UCSD-AML1 (cell line): ENCODE measurements around the gene PPL.
"Not testable (repeated sequence)": the region's sequence is repeated elsewhere in the genome, so short reads cannot be mapped to it uniquely, and the experiment has no call there.

Source experiments
- DNase-seq: peaks from one replicate; lab custom pipeline; 2025; ENCODE audit not compliant: unreplicated experiment; lab: John Stamatoyannopoulos, UW

The PPL gene

DNA sequence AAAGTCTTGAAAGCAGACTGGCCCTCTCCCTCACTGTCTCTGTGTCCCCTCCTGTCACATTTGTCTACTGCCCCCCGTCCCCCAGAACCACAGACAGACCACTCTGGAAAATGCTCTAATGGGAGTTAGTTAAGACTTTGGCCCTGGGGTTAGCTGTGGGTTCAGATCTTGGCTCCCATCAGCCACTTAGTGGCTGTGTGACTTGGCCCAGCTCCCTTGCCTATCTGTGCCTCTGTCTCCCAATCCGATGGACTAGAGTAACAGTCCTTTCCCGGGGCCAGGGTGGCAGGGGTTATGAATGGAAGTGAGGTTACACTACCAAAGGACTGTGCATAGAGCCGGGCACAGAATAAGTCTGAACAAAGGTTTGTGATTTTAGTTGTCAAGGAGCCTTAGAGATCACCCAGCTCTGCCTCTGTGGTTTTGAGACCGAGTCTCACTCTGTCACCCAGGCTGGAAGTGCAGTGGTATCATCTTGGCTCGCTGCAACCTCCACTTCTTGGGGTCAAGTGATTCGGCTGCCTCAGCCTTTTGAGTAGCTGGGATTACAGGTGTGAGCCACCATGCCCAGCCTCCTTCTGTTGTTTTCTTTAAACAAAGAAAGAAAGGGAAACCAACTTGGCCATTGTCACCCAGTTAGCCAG is 23.7 kb downstream of the PPL start:
- no peak for DNase-seq

DNA sequence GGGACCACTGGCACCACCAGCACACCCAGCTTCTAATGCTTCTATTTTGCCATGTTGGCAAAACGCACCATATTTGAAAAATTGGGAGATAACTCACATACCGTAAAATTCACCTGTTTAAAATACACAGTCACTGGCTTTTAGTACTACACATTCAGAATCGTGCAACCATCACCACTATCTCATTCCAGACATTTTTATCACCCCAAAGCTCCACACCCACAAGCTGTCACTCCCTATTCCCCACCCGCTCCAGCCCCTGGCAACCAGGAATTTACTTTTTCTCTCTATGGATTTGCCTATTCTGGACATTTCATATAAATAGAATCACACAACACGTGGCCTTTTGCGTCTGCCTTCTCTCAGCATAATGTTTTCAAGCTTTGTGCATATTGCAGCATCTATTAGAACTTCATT is 25.0 kb downstream of the PPL start:
- DNase-seq = no peak

DNA sequence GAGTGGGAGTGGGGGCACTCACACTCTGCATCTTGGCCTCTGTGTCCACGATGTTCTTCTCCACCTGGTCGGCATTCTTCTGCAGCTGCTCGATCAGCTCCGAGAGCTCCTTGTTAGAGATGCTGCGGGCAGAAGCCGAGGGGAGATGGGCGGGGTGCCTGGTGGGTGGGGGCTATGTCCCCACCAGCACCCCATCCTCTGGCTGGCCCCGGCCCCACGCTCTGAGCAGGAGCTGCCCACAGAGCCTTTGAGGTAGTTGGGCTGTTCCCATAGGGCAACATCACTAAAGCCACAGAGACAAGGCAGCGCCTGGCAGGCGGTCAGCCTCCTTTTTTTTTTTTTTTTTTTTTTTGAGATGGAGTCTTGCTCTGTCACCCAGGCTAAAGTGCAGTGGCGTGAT is 26.1 kb downstream of the PPL start:
- DNase-seq = no peak

DNA sequence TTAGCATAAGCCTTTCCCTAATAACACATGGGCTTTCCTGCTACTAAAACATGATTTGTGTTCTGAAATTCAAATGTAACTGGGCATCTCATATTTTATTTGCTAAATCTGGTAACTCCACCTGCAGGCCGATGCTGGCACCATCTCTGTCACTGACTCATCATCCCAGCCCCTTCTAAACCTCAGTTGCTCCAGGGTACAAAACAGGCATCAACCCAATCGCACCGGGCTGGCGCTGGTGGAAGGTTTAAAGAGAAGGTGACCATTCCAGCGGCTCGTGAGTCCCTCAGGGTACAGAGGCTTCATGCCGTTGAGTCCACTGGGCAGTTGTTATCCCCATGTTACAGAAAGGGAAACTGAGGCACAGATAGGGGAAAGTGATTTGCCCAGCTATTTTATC is 27.1 kb downstream of the PPL start:
- no peak for DNase-seq

DNA sequence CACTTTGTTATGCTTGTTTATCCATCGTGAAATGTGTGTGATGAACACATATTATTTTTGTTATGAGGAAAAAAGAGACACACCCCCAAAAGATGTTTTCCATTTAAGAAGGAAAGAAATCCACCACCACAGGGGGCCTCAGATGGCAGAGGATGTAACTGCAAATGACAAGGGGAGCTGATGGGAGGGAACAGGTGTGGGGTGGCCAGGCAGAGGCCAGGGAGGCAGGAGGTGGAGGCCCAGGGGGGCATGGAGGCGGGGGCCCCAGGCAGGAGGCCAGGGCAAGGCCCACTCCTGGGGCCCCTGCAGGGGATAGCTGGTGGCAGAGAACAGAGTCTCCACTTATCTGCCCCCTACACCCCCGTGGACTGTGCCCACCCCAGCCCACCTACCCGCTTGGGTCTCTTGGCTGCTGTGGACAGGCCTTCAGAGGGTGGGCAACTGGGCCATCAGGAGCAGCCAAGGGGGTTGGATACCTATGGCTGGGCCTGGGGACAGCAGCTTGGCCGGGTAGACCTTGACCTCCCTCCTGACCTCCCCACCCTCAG is 28.0 kb downstream of the PPL start:
- DNase-seq = no peak

DNA sequence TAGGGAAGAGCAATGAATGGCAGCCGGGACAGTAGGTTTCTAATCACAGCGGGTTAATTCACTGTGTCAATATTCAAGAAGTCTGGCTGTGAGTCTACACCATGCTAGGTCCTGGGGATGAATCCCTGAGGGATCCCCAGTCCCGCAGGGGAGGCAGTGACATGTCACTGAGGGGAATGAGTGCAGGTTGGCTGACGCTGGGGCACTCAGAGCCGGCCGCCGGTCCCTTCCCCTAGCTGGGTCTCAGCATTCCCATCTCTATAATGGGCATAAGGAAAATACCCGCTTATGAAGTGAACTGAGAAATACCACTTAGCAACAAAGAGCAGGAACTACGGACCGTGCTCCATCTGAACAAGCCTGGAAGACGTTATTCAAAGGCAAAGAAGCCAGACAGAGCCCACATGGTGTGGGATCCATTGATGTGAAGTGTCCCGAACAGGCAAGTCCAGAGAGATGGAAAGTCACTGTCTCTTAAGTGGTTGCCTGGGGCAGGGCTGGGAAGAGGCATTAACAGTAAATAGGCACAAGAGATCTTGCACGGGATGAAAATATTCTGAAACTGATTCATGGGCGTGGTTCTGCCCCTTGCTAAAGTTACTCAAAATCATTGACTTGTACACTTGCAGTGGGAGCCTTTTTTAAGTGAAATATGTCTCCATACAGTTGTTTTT is 31.9 kb downstream of the PPL start:
- no peak for DNase-seq

DNA sequence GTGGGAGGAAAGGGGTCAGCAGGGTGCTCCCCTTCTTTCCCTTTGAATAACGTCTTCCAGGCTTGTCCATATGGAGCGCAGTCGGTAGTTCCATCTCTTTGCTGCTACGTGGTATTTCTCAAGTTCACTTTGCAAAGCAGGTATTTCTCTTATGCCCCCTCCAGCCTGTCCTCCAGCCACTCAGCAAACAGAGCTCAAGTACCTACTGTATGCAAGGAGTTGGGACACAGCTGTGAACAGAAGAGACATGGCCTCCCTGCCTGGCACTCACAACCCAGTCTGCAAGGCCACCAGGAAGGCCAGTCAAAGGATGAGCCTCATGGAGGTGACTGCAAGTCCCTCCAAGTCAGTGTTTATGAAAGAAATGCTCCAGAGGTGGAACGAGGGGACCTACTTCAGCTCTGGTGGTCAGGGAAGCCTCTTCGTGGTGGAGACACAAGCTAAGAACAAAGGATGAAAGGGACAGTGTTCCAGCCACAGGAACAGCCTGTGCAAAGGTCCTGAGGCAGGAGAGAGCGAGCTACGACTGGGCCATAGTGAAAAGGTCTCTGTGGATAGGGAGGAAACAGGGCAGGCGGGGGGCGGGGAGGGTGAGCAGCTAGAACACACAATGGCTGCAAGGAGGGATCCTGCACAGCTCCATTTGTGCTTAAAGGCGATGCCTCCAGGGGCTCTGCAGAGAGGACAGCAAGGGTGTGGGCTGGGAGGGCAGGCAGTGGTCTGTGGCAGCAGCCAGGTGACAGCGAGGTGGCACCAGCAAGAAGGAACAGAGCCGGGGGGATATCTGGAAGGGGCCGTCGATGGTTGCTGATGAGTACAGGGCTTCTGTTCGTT is 32.6 kb downstream of the PPL start:
- DNase-seq = no peak

DNA sequence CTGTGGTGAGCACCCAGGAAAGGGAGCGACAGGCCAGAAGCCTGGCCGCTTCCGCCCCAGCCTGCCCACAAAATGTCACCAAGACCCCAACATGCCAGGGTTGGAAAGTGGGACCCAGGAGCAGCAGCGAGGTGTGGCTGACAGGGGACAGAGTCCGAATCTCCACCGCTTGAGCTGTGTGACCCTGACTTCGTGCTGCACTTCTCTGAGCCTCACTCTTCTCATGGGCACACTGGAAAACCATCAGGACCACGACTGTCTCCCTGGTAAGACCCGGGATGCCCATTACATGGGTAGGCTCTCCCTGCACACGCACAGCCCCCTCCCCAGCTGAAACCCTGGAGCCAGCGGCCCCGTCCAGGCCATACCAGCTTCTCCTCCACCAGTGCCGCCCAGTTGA is 34.9 kb downstream of the PPL start:
- no peak for DNase-seq

DNA sequence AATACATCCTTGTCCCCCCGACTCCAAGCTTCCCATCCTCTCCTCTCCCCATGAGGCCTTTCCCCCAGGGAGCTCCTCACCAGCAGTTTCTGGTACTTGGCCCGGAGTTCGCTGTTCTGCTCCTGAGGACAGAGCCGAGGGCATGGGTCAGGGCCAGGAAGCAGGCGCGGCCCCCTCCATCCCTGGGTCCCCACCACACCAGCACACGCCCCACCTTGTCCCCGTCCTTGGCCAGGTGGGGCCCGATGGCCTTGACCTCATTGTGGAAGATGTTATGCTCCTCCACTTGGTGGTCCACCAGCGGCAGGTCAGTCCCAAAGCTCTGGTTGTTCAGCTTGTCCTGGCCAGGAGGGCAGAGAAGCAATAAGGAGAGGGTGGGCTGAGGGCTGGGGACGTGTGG is 36.2 kb downstream of the PPL start:
- no peak for DNase-seq

DNA sequence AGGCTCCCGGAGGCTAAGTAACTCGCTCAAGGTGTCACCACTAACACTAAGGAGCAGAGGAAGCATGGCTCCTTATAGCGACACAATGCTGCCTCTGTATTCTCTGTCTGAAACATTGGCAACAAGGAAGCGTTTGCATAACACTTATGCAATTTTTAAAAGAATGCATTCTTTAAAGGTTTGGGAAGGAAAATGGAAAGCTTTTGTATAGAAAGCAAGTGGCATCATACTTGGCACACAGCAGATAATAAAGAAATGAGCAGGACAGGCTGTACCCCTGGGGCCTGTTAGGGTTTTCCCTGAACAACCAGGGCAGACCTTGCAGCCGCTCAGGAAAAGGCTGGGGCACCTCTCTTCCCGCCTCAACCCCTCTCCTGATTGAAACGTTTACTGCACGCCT is 36.9 kb downstream of the PPL start:
- no peak for DNase-seq

DNA sequence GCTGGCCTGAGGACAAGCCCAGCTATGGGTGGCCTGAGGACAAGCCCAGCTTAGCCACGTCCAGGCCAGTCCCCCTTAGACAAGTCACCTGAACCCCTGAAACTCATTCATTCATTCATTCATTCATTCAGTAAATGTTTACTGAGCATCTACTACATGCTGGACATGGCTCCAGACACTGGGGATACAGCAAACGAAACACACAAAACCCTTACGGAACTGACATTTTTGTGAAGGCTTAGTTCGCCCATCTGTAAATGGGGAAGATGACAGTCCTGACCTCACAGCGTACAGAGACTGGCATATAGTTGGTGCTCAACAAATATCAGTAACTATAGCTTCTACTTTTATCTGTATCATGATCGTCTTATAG is 37.5 kb downstream of the PPL start:
- DNase-seq = no peak

DNA sequence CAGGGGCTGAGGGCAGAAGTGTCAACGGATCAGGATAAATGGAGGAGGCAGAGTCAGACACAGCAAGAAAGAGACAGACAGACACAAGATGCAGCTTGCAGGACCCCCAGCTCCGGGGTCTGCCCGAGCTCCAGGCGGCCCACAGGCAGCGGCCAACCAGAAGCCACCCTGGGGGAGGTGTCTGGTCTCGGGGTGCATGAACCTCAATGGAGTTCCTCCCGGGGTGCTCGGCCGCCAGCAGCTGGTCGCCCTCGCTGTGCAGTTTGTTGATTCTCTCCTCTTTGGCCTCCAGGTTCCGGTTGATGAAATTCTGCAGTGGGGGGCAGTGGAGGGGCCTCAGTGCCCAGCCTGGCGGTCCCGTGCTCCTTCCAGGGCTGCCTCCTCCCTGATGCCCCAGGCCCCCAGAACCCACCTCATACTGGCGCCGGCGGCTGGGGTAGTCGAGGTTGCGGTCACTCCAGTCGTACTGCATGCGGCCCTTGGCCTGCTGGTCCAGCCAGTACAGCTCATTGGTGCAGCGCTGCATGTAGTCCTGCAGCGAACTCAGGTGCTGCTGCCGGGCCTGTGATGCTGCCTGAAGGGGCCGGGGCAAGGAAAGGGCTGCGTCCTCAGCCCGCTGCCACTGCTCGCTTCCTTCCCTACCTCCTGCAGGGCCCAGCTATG is 38.0 kb downstream of the PPL start:
- DNase-seq = no peak

DNA sequence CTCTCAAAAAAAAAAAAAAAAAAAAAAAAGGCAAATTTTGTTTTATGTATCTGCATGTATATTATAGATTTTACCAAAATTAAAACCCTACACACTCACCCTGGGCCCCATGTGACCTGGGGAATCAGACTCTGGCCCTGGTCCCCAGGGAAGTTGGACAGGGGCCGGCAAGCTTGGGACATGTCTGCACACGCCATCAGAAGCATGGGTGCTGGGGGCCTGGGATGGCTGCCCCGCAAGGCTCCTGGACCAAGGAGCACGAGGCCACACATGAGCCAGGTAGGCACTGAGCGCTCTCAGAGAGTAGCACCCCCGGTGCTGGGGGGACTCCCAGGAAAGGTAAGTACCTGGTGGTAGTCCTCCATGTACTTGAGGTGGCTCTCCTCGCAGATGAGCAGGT is 39.6 kb downstream of the PPL start:
- DNase-seq = no peak

DNA sequence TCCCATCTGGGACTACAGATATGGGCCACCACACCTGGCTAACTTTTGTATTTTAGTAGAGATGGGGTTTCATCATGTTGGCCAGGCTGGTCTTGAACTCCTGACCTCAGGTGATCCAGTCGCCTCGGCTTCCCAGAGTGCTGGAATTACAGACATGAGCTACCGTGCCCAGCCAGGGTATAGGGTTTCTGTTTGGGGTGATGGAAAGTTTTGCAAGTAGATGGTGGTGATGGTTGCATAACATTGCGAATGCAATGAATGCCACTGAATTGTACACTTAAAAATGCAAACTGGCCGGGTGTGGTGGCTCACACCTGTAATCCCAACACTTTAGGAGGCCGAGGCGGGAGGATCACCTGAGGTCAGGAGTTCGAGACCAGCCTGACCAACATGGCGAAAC is 40.2 kb downstream of the PPL start:
- not testable (repeated sequence) for DNase-seq

DNA sequence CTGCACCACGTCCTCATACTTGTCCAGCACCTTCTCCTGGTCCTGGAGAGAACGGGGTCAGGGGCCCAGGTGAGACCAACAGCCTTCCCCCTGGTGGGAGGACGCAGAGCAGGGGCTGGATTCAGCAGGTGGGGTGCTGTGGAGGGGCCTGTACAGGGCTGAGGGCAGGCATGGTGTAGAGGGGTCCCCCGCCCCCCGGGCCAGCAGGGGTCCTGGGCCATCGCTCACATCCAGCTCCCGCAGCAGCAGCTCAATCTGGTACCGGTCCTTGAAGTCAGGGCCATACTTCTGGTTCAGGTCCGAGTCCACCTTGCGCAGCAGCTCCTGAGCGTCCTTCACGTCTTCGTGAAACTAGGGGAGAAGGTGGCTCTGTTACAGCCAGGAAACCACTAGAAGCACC is 41.6 kb downstream of the PPL start:
- no peak for DNase-seq

DNA sequence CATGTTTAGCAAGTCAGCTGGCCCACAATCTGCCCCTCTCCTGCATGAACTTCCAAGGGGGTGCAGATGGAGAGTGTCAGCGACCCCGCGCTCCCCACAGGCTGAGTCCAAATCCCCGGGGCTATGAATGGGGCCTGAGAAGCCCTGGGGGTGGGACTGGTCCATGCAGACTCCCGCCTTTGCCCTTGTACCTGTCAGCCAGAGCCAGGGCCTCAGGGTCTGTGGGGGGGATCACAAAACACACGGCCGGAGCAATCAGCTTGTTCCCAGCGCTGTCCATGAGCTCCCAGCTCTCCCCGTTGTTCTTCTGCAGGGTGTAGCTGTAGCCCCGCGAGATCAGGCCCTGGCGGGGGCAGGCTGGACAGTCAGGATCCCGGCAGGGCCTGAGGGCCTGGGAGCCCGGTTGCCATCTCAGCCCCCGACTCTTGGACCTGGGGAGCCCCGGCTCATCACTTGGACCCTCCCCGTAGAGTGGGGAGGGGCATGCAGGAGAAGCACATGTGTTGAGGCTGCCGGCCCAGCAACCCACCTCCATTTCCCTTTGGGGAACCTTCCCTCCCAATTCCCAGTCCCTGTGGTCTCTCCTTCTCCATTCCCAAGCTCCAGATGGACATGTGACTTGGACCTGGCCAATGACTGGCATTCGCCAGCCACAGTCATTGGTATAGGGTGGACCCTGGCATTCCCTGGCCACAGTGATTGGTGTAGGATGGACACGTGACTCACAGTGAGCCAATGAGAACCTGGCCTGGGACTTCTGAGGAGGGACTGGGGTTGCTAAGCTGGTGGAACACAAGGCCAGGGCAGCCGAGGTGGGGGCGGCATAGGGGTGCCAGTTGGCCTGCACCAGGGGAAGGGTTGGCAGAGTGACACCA is 42.4 kb downstream of the PPL start:
- DNase-seq = no peak

DNA sequence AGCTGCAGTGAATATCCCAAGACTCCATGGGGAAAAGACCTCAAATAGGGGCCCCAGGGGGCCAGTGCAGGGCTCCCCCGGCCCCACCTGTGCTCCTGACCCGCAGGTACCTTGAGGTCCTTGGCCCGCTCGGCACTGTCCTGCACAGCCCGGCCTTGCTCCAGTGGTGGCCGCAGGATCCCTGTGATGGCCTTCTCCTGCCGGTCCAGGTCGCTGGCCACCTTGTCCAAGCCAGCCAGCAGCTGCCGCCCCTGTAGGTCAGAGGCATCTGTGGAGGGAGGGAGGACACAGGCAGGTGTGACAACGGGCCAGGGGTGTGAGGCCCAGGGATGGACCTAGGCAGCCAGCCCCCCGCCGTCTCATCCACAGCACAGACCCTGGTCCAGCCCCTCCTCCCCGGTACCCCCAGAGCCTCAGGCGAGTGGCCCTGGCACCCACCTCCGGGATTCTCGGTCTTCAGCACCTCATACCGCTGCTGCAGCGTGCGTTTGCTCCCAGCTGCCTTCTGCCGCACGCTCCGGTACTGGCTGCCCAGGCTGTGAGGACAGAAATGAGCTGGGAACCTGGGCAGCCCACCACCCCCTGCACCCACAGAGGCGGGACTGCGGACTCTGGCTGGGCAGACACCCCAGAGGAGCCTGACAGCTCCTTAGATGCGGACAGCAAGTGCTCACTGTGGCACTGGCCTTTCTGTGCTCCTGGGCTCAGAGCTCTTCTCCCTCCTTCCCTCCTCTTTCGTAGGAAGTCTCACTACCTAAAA is 43.7 kb downstream of the PPL start:
- DNase-seq = no peak

DNA sequence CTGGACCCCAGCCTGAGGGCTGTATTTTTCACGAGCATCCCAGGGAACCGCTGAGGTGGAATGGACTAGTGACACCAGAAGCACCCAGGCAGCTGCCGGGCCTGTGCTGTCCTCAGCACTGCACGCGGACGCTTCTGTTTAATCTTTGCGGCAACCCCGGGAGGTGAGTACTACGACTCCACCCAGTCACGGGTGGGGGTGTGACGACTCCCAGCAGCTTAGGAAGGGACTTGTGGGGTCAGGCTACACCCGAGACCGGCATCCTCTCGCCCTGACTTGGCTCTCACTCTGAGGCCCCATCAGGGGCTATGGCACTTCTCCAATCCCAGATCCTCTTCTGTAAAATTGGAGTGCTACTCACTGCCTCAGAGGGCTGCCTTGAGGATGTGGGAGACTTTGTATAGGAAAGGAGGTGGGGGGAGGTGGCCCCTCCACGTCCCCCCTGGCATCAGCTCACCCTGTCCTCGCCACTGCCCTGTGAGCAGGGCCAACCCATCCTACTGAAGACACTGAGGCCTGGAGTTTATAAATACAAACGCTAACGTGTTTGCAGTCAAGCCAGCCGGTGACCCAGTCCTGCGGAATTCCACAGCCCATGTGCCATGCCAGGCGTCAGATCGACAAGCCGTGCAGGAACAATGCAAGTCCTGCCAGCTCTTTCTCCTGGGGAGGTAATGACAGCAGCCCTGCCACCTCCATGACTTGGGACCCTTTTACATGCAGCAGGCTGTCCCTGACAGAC is 44.4 kb downstream of the PPL start:
- no peak for DNase-seq

DNA sequence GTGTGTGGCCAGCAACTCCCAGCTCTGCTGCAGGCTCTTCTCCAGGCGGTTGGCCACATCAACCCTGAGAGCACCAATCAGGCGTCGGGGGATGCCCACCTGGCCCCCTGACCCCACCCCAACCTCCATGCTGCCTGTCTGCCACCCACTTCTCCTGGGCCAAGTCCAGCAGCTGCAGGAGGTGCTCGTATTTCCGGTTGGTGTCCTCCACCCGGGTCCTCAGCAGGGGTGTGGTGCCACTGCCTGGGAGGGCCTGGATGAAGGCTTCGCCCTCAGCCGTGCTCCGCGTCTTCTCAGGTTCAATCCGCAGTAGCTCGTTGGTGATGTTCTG is 45.1 kb downstream of the PPL start:
- DNase-seq = no peak
